Measurements from ENCODE around the gene DCC.

Gene DCC, protein sequence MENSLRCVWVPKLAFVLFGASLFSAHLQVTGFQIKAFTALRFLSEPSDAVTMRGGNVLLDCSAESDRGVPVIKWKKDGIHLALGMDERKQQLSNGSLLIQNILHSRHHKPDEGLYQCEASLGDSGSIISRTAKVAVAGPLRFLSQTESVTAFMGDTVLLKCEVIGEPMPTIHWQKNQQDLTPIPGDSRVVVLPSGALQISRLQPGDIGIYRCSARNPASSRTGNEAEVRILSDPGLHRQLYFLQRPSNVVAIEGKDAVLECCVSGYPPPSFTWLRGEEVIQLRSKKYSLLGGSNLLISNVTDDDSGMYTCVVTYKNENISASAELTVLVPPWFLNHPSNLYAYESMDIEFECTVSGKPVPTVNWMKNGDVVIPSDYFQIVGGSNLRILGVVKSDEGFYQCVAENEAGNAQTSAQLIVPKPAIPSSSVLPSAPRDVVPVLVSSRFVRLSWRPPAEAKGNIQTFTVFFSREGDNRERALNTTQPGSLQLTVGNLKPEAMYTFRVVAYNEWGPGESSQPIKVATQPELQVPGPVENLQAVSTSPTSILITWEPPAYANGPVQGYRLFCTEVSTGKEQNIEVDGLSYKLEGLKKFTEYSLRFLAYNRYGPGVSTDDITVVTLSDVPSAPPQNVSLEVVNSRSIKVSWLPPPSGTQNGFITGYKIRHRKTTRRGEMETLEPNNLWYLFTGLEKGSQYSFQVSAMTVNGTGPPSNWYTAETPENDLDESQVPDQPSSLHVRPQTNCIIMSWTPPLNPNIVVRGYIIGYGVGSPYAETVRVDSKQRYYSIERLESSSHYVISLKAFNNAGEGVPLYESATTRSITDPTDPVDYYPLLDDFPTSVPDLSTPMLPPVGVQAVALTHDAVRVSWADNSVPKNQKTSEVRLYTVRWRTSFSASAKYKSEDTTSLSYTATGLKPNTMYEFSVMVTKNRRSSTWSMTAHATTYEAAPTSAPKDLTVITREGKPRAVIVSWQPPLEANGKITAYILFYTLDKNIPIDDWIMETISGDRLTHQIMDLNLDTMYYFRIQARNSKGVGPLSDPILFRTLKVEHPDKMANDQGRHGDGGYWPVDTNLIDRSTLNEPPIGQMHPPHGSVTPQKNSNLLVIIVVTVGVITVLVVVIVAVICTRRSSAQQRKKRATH (N-terminal part only)

DNA sequence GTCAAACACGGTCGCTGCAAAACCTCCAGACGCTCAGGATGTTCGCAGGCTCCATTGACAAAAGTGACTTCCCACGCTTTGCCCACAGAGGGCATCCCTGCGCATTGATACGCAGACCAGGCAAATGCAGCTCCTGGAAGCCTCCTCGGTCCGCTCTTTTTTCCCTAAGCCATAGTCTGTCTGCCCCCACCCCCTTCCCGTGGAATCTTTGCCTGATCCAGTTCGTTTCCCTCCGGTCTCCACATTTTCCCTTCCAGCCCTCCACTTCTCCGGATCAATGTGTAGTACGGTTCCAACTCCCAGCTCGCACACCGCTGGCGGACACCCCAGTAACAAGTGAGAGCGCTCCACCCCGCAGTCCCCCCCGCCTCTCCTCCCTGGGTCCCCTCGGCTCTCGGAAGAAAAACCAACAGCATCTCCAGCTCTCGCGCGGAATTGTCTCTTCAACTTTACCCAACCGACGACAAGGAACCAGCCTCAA is at the start of gene DCC:
Gene DCC (plus strand): TSS at position 307 of the 481 bp plus-strand sequence. CDS start 591 bp downstream, outside the sequence.
- Mint-ChIP-seq H3K4me1 (no peaks in the 10 kb centered on the region), H3K36me3 (no peaks in the 10 kb centered on the region), H3K9me3 (peaks cover 12% of the 10 kb centered on the region), H3K27ac (no peak within 1 kb of the TSS), H3K4me3 (no peak within 1 kb of the TSS)
- ATAC-seq: no peak
- DNase-seq (ENCODE audit: low spot score in 2 of 2): no peak

DNA sequence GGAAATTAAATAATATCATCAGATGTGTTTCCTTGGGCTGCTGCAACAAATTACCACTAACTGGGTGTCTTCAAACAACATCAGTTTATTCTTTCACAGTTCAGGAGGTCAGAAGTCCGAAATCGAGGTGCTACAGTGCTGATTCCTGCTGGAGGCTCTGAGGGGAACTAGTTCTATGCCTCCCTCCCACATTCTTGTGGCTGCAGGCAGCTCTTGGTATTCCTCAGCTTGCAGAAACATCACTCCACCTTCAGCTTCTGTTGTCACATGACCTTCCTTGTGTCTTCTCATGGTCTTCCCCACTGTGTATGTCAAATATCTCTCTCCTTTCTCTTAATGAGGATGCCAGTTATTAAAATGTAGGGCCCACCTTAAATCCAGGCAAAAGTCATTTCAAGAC is 29.3 kb upstream of the DCC start:
- Mint-ChIP-seq H3K36me3 (no peaks in the 10 kb centered on the region), H3K4me3 (no peak overlapping the region), H3K27ac (no peak overlapping the region), H3K4me1 (no peaks in the 10 kb centered on the region), H3K9me3 (peaks cover 6% of the 10 kb centered on the region)
- ATAC-seq: no peak
- DNase-seq (ENCODE audit: low spot score in 2 of 2): no peak

DNA sequence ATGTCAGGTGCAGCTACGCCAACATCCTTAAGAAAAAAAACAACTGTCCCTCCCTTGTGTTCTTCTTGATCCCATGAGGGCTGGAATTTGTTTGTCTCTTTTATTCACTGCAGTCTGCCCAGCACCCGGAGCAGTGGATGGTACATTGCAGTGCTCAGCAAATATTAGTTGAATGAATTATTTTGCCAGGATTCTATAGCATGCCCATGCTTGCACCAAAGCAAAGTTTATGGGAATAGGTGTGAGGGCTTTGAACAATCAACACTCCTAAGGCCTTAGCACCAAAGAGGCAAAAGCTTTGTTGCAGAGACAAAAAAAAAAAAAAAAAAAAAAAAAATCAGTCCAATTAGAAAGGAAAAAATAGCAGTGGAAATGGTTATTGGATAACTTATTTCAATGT is 28.7 kb upstream of the DCC start:
- no peak overlapping the region for H3K4me3 Mint-ChIP-seq
- no peaks in the 10 kb centered on the region for H3K36me3 Mint-ChIP-seq
- no peak overlapping the region for H3K27ac Mint-ChIP-seq
- no peak for ATAC-seq
- no peak for DNase-seq (ENCODE audit: low spot score in 2 of 2)
- peaks cover 6% of the 10 kb centered on the region for H3K9me3 Mint-ChIP-seq
- no peaks in the 10 kb centered on the region for H3K4me1 Mint-ChIP-seq

DNA sequence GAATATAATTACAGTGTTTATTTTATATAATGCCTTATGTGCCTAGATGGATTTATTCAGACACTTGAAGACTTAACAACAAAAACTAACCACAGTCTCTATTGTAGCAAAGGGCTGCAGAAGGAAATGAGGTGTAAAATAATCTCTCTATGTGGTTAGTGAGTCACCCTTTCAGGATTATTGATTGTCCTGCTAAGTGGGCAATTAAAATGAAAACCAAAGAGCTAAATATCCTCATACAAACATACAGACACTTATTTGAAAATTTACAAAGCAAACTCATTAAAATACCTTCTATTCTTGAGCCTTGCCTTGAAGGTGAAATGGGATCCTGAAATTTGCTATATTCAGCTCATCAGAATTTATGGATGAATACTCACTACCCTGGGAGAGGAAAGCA is 27.7 kb upstream of the DCC start:
- ATAC-seq (no peak), DNase-seq (ENCODE audit: low spot score in 2 of 2) (no peak)
- Mint-ChIP-seq H3K36me3 (no peaks in the 10 kb centered on the region), H3K27ac (no peak overlapping the region), H3K4me3 (no peak overlapping the region), H3K4me1 (no peaks in the 10 kb centered on the region), H3K9me3 (peaks cover 10% of the 10 kb centered on the region)

DNA sequence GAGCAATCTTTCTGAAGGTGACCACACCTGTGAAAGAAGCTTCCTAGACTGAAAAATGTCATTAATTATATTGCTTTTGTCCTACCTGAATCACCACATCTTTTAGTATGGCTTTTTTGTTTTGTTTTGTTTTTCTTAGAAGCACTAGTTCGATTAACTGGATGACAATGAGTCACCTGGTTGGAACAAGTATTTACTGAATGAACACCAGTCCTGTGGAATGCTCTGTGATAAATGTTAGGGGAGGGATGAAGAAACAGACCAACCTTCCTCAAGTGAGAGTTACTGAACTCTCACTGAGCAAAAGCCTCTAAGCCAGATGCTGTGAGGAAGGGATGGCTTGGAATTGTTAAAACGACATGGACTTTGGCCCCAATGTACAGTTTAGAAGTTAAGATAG is 26.8 kb upstream of the DCC start:
- ATAC-seq (no peak), DNase-seq (ENCODE audit: low spot score in 2 of 2) (no peak)
- Mint-ChIP-seq H3K9me3 (peaks cover 8% of the 10 kb centered on the region), H3K4me3 (no peak overlapping the region), H3K36me3 (no peaks in the 10 kb centered on the region), H3K4me1 (no peaks in the 10 kb centered on the region), H3K27ac (no peak overlapping the region)

DNA sequence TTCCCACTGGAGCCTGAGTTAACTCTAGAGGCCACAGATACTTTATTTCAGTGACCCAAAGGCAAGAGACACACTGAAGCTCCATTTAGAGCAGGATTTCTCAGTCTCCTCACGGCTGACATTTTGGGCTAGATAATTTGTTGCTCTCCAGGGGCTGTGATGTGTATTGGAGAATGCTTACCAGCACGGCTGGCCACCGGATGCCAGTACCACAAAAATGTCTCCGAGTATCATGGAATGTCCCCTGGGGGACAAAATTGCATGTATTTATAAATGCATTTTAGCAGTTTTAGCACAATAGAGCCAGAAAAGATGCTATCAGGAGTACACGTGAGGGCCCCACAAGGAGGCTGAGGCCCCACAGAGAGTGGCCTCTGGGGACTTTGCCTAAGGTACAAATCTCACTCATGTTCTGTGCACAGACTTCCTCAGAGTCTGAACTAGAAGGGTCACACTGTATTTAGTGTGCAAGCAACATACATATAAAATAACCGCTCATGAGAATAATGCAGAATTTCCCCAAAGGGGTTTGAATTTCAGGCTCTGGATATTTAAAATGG is 20.5 kb upstream of the DCC start:
- Mint-ChIP-seq H3K4me3 (no peak overlapping the region), H3K9me3 (peaks cover 9% of the 10 kb centered on the region), H3K27ac (no peak overlapping the region), H3K4me1 (no peaks in the 10 kb centered on the region), H3K36me3 (no peaks in the 10 kb centered on the region)
- ATAC-seq (no peak), DNase-seq (ENCODE audit: low spot score in 2 of 2) (no peak)

DNA sequence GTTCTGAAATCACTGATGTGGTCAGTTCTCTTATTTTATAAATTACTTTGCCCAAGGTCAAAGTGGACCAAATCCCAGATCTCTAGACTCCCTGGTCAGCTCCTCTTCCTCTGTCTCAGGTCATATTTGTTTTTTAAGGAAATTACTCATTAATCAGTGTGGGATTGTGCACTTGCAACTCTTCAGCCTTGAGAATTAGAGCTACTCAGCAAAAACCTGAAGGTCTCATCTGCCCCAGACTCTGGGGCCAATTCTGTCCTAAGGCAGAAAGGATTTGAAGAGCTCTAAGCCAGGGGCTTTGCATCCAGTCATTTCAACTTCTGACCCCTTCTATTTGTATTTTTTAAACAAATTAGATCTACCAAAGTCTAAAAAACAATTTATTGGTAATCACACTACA is 17.7 kb upstream of the DCC start:
- Mint-ChIP-seq H3K4me1 (no peaks in the 10 kb centered on the region), H3K36me3 (no peaks in the 10 kb centered on the region), H3K27ac (no peak overlapping the region), H3K4me3 (no peak overlapping the region), H3K9me3 (peaks cover 3% of the 10 kb centered on the region)
- DNase-seq (ENCODE audit: low spot score in 2 of 2) (no peak), ATAC-seq (no peak)

DNA sequence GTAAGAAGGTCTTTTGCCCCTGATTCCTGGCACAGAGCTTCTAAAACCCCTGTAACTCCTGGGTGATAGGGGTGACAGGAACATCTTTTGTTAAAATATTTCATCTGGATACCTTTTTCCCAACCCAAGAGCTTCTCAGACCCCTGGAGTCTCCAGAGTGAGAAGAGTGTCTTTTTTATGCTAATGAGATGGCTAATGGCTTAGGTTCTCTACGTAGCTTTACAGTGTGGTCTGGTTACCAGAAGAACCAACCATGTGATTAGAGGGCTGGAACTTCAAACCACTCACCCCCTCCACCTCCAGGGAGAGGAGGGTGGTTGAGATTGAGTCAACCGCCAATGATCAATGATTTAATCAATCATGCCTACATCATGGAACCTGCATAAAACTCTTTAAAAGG is 16.2 kb upstream of the DCC start:
- ATAC-seq: no peak
- no peak overlapping the region for H3K4me3 Mint-ChIP-seq
- no peaks in the 10 kb centered on the region for H3K36me3 Mint-ChIP-seq
- H3K9me3 Mint-ChIP-seq: peaks cover 3% of the 10 kb centered on the region
- H3K27ac Mint-ChIP-seq: no peak overlapping the region
- H3K4me1 Mint-ChIP-seq: no peaks in the 10 kb centered on the region
- no peak for DNase-seq (ENCODE audit: low spot score in 2 of 2)

DNA sequence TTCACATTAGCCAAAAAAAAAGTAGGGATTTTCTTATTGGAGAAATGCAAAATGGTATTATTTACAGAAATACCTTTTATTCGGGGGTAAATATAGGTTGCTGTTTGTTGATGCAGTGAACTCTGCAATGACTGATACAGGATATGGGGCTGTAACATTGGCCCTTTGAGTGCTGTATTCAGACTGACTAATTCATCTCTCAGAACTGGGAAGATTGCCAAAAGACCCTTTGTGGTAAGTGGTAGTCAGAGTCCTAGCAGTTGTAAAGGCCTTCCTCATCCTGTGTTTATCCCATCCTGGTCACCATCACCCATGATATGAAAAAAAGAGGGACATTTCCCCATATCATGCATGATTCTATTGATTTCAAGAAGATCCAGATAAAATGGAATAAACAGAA is 14.0 kb upstream of the DCC start:
- Mint-ChIP-seq H3K4me3 (no peak overlapping the region), H3K4me1 (no peaks in the 10 kb centered on the region), H3K36me3 (no peaks in the 10 kb centered on the region), H3K9me3 (peaks cover 2% of the 10 kb centered on the region), H3K27ac (no peak overlapping the region)
- no peak for DNase-seq (ENCODE audit: low spot score in 2 of 2)
- ATAC-seq: no peak

DNA sequence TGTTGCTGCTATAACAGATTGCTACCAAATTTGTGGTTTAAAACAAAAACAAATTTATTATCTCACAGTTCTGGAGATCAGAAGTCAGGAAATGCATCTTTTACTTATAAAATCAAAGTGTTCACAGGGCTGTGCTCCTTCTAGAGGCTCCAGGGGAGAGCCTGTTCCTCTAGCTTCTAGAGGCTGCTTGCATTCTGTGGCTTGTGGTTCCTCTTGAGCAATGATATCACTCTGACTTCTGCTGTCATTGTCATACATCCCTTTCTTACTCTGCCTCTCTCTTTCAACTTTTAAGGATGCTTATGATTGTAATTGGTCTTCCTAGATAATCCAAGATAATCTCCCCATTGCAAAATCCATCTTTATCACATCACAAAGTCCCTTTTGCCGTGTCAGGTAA is 6.1 kb upstream of the DCC start:
- H3K4me1 Mint-ChIP-seq: no peaks in the 10 kb centered on the region
- peaks cover 9% of the 10 kb centered on the region for H3K9me3 Mint-ChIP-seq
- no peak for ATAC-seq
- H3K36me3 Mint-ChIP-seq: no peaks in the 10 kb centered on the region
- no peak overlapping the region for H3K27ac Mint-ChIP-seq
- no peak for DNase-seq (ENCODE audit: low spot score in 2 of 2)
- no peak overlapping the region for H3K4me3 Mint-ChIP-seq

DNA sequence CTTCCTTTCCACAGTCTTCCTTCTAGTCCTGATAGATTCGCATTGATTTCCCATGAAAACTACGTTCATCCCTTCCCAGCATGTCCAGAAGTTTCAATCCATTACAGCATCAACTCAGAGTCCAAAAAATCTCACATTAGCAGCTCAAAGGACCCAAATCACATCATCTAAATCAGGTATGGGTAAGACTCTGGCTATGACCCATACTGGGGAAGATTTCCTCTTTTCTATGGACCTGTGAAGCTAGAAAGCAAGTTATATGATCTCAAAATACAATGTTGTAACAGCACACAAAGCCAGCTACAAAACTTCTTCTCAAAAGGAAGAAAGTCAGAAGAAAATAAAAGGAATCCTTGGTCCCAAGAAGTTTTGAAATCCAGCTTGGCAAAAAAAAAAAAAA is 5.7 kb upstream of the DCC start:
- no peaks in the 10 kb centered on the region for H3K36me3 Mint-ChIP-seq
- no peaks in the 10 kb centered on the region for H3K4me1 Mint-ChIP-seq

DNA sequence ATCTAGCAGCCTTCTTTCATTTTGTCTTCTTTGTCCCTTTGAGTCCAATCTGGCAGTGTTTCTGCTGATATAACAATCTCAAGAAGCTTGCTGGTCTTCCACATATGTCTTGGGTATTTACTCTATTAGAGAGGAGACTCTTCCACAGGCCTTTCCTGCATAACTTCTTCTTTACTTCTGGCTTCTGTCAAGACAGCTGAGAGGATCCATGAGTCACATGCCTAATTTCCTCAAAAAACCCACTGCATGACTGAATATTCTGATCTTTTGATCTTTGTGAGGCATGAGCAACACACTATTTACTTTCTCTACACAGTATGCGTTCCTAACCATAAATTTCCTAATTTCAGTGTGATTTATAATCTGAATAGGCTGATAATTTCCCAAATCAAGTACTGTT is 5.1 kb upstream of the DCC start:
- no peak overlapping the region for H3K27ac Mint-ChIP-seq
- H3K9me3 Mint-ChIP-seq: peaks cover 9% of the 10 kb centered on the region
- DNase-seq (ENCODE audit: low spot score in 2 of 2) (no peak), ATAC-seq (no peak)
- H3K4me1 Mint-ChIP-seq: no peaks in the 10 kb centered on the region
- no peak overlapping the region for H3K4me3 Mint-ChIP-seq
- no peaks in the 10 kb centered on the region for H3K36me3 Mint-ChIP-seq

More for the DNA sequence above, 5.7 kb upstream of the DCC start:
- no peak for ATAC-seq
- no peak overlapping the region for H3K4me3 Mint-ChIP-seq
- H3K27ac Mint-ChIP-seq: no peak overlapping the region
- peaks cover 9% of the 10 kb centered on the region for H3K9me3 Mint-ChIP-seq
- no peak for DNase-seq (ENCODE audit: low spot score in 2 of 2)

DNA sequence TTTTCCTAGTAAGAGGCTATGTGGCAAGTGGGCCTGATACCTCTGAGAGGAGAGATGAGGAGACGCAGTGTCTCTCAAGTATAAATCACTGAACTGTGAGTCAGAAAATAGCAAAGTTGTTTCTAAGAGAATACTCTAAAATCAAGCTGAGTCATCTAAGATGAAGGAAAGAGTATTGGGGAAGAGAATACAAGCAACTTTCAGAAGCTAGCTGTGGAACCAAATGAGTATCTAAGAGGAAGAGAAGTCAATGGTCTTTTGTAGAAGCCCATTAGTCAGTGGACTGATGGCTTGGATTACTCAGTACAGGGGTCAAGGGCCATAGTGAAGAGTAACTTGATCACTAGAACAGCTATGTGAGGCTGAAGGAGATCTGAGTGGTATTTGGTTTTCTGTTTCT is 2.7 kb upstream of the DCC start:
- ATAC-seq: no peak

DNA sequence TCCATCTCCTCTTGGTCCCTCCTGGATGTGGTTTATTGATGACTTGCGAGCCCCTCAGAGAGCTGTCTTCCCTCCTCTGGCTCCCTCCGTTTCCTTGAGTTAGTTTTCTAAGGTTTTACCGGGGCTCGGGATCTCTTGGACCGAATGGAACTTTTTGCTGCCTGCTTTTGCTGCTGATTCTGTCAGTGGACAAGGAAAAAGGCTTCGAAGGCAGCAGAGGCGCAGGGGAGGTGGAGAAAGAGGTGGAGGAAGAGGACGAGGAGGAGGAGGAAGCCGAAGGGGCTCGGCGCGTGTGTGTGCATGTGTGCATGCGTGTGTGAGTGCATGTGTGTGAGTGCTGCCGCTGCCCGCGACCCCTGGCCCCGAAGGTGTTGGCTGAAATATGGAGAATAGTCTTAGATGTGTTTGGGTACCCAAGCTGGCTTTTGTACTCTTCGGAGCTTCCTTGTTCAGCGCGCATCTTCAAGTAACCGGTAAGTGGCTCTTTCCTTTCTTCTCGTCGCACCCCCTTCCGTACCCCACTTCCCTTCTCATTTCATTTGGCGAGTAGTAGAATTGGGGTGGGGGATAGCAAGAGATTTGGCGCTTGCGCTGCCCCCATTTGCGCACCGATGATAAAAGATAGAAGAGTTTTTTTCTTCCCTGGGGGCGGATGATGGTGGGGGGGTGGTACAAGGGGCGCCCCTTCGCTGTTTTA is 557 bp downstream of the DCC start:
- H3K9me3 Mint-ChIP-seq: peaks cover 12% of the 10 kb centered on the region
- no peaks in the 10 kb centered on the region for H3K36me3 Mint-ChIP-seq
- H3K4me1 Mint-ChIP-seq: no peaks in the 10 kb centered on the region
- H3K27ac Mint-ChIP-seq: no peak overlapping the region
- H3K4me3 Mint-ChIP-seq: no peak overlapping the region
- ATAC-seq (no peak), DNase-seq (ENCODE audit: low spot score in 2 of 2) (no peak)

More for the DNA sequence above, 2.7 kb upstream of the DCC start:
- Mint-ChIP-seq H3K27ac (no peak overlapping the region), H3K36me3 (no peaks in the 10 kb centered on the region), H3K4me1 (no peaks in the 10 kb centered on the region), H3K9me3 (peaks cover 12% of the 10 kb centered on the region), H3K4me3 (no peak overlapping the region)
- DNase-seq (ENCODE audit: low spot score in 2 of 2): no peak

DNA sequence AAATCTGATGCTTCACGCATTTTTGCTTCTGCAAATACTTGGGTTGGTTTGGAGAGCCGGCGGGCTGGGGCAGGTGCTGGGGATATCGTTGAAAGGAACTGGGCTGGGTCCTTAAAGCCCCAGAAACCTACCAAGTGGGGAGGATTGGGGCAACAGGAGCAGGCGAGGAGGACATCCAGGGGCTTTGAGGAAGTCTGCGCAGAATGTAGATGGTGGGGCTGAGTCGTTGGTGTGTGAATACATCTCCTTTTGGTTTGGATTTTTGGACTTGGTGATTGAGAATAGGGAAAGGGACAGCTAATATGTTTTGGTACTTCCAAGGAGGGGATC is 1.1 kb downstream of the DCC start:
- no peaks in the 10 kb centered on the region for H3K4me1 Mint-ChIP-seq
- no peak overlapping the region for H3K4me3 Mint-ChIP-seq
- ATAC-seq: no peak
- DNase-seq (ENCODE audit: low spot score in 2 of 2): no peak
- peaks cover 9% of the 10 kb centered on the region for H3K9me3 Mint-ChIP-seq
- no peak overlapping the region for H3K27ac Mint-ChIP-seq
- H3K36me3 Mint-ChIP-seq: no peaks in the 10 kb centered on the region
